ENCODE measurements around the gene LGI4.

DNA sequence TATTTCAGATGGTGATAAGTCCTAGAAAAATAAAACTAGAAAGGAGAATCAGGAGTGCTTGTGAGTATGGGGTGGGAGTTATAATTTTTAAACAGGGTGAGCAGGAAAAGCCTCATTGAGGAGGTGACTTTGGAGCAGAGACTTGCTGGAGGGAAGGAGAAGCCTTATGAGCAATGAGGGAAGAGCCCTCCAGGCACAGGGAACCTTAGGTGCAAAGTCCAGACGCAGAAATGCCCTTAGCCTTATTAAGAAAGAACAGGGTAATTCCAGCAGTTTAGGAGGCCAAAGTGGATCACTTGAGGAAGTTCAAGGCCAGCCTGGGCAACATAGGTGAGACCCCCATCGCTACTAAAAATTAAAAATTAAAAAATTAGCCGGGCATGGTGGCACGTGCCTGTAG lies 40.2 kb downstream of the LGI4 start:
- TF ChIP-seq, protein P1, sequence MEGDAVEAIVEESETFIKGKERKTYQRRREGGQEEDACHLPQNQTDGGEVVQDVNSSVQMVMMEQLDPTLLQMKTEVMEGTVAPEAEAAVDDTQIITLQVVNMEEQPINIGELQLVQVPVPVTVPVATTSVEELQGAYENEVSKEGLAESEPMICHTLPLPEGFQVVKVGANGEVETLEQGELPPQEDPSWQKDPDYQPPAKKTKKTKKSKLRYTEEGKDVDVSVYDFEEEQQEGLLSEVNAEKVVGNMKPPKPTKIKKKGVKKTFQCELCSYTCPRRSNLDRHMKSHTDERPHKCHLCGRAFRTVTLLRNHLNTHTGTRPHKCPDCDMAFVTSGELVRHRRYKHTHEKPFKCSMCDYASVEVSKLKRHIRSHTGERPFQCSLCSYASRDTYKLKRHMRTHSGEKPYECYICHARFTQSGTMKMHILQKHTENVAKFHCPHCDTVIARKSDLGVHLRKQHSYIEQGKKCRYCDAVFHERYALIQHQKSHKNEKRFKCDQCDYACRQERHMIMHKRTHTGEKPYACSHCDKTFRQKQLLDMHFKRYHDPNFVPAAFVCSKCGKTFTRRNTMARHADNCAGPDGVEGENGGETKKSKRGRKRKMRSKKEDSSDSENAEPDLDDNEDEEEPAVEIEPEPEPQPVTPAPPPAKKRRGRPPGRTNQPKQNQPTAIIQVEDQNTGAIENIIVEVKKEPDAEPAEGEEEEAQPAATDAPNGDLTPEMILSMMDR (conservative IDR thresholded peaks at IDR 0.05; ENCODE audit: low read depth, low read length), result no peak
- no peak for TF ChIP-seq EZH2 (IDR thresholded peaks at IDR 0.05; ENCODE audit: borderline replicate concordance, low read depth, low read length, poor library complexity, severe bottlenecking)

All from A673 (cell line).